A549 treated with DMSO at 1 μM for 4 hours (cell line): ENCODE data around the gene LRRN2. TPM values are rescaled to one million over a fixed set of nuclear protein-coding genes. Genes with fewer than 3 reads are reported as not detected.

ENCODE experiments used
- total RNA-seq: library from RNA; stranded (reverse); fragments of 200-300 nt; extraction: Qiagen RNA extraction; gene quantifications from 5 replicates; pipeline ENCODE4 v1.2.3, GENCODE V29; 2022; ENCODE audit warnings: low read depth

The LRRN2 gene
- total RNA-seq: 15.3 to 20.3 TPM (median 16.6 TPM) in 5 replicates

GRCh38 chr1:204685236-204686006, at the start of gene LRRN2:
Gene LRRN2 (minus strand): TSS chr1:204685738. CDS start chr1:204619992, 65,746 bp downstream.

Other genes starting within 250 kb of the LRRN2 start
- gene PIK3C2B, start 190.9 kb downstream of the LRRN2 start, total RNA-seq: 5.2 to 9.1 TPM (median 7.3 TPM) in 5 replicates
- gene MDM4, start 169.3 kb downstream of the LRRN2 start, total RNA-seq: 4.6 to 5.5 TPM (median 5.4 TPM) in 5 replicates
- gene NFASC, start 185.1 kb upstream of the LRRN2 start, total RNA-seq: 1.5 to 2.4 TPM (median 1.8 TPM) in 5 replicates